Endothelial cell of umbilical vein (primary cell): ENCODE data around the gene FAM120A. TPM values are rescaled to one million over a fixed set of nuclear protein-coding genes. Genes with fewer than 3 reads are reported as not detected.

ENCODE experiments used
- BruUV-seq: library from RNA; stranded (reverse); fragments of 400-500 nt; replicated peaks from 2 replicates; lab custom pipeline; 2021; lab: Mats Ljungman, UMichigan
- CTCF ChIA-PET: fragments of 300-600, 350-600 bp; sonication (Branson Sonifier 250); formaldehyde crosslinking; loops from one replicate; lab custom pipeline; 2021; ENCODE audit warnings: antibody characterized with exemption, inconsistent platforms; lab: Charles Lee
- POLR2A ChIA-PET: fragments of 300-600, 350-600 bp; sonication (Branson Sonifier 250); formaldehyde crosslinking; loops from one replicate; lab custom pipeline; 2021; ENCODE audit warnings: antibody characterized with exemption, inconsistent platforms; lab: Charles Lee
- DNase-seq: peaks from one replicate; pipeline ENCODE4 v3.0.0-alpha.2; 2011; ENCODE audit warnings: low read depth, low spot score
- FAIRE-seq: peaks from 2 replicates; lab custom pipeline; 2011; peaks lifted over from hg19 to GRCh38; lab: Jason Lieb, UNC
- H2AFZ ChIP-seq: 2 replicates; pipeline ENCODE4 v1.6.0; 2012; ENCODE audit warnings: low read depth, low read length, control low read depth, inconsistent platforms
- H3K27ac ChIP-seq: 2 replicates; pipeline ENCODE4 v1.5.1; 2011; ENCODE audit warnings: low read depth, mild to moderate bottlenecking, control low read depth, low read length, moderate library complexity; ENCODE audit not compliant: insufficient read depth
- H3K27me3 ChIP-seq, 2 experiments: 2 replicates each; pipeline versions ENCODE4 v1.6.0 to v1.6.1; 2011; ENCODE audit warnings: low read length in 2 of 2, mixed read lengths in 1 of 2; ENCODE audit not compliant: control insufficient read depth in 2 of 2, insufficient read depth in 2 of 2
- H3K36me3 ChIP-seq, 2 experiments: 2 replicates in 1 of 2; 3 replicates in 1 of 2; pipeline ENCODE4 v1.5.1; 2011; ENCODE audit warnings: low read length in 2 of 2, mild to moderate bottlenecking in 1 of 2, moderate library complexity in 1 of 2; ENCODE audit not compliant: control insufficient read depth in 2 of 2, insufficient read depth in 2 of 2; ENCODE audit errors: extremely low read depth in 1 of 2
- H3K4me1 ChIP-seq: 3 replicates; pipeline ENCODE4 v1.5.1; 2011; ENCODE audit warnings: mild to moderate bottlenecking, low read length; ENCODE audit not compliant: control insufficient read depth, insufficient read depth; ENCODE audit errors: extremely low read depth
- H3K4me2 ChIP-seq: 2 replicates; pipeline ENCODE4 v1.6.1; 2011; ENCODE audit warnings: low read length, control low read depth, mixed read lengths; ENCODE audit not compliant: insufficient read depth
- H3K4me3 ChIP-seq, 3 experiments: fragments of 200-600 bp in 1 of 3; sonication (generic), shearing (Covaris generic) in 1 of 3; replicated peaks in 1 of 3; 2 replicates each; pipeline ENCODE4 v1.5.1; 2011 to 2016; ENCODE audit warnings: control low read depth in 3 of 3, low read length in 3 of 3, mild to moderate bottlenecking in 2 of 3, inconsistent platforms in 1 of 3, low read depth in 1 of 3, moderate library complexity in 1 of 3; ENCODE audit not compliant: insufficient read depth in 1 of 3
- H3K79me2 ChIP-seq: 2 replicates; pipeline ENCODE4 v1.6.0; 2012; ENCODE audit warnings: low read length, inconsistent platforms; ENCODE audit not compliant: control insufficient read depth, insufficient read depth
- H3K9ac ChIP-seq: replicated peaks from 2 replicates; pipeline ENCODE3; 2011; ENCODE audit warnings: low read length, control low read depth; ENCODE audit not compliant: insufficient read depth; ENCODE audit errors: extremely low read depth
- H3K9me1 ChIP-seq: replicated peaks from 3 replicates; pipeline ENCODE4 v1.6.0; 2011; ENCODE audit warnings: mild to moderate bottlenecking, low read length; ENCODE audit not compliant: control insufficient read depth, insufficient read depth; ENCODE audit errors: extremely low read depth
- H3K9me3 ChIP-seq: replicated peaks from 2 replicates; pipeline ENCODE4 v1.5.1; 2012; ENCODE audit warnings: low read length, inconsistent platforms; ENCODE audit not compliant: control insufficient read depth, insufficient read depth
- H4K20me1 ChIP-seq: replicated peaks from 2 replicates; pipeline ENCODE3; 2011; ENCODE audit warnings: mild to moderate bottlenecking, low read length; ENCODE audit not compliant: control insufficient read depth, insufficient read depth; ENCODE audit errors: extremely low read depth
- EZH2 ChIP-seq: IDR thresholded peaks from 2 replicates; pipeline ENCODE4 v1.6.1; 2012; ENCODE audit warnings: borderline replicate concordance, low read depth, mild to moderate bottlenecking, moderate library complexity, low read length, inconsistent platforms; ENCODE audit not compliant: severe bottlenecking
- FOS ChIP-seq: IDR thresholded peaks from 2 replicates; pipeline ENCODE4 v1.6.1; 2011; ENCODE audit warnings: mild to moderate bottlenecking, low read length, moderate library complexity, borderline replicate concordance; ENCODE audit not compliant: insufficient read depth
- GATA2 ChIP-seq: IDR thresholded peaks from 2 replicates; pipeline ENCODE4 v1.7.0; 2011; ENCODE audit warnings: low read depth, mild to moderate bottlenecking, moderate library complexity, mixed read lengths, low read length; ENCODE audit not compliant: insufficient read length, insufficient read depth
- JUN ChIP-seq: IDR thresholded peaks from 2 replicates; pipeline ENCODE4 v1.6.1; 2011; ENCODE audit warnings: borderline replicate concordance, low read depth; ENCODE audit not compliant: insufficient read length, insufficient read depth
- MAX ChIP-seq: IDR thresholded peaks from 2 replicates; pipeline ENCODE4 v1.6.1; 2011; ENCODE audit not compliant: insufficient read depth, insufficient read length
- MYC ChIP-seq: IDR thresholded peaks from one replicate; pipeline ENCODE4 v1.6.1; 2011; ENCODE audit warnings: mild to moderate bottlenecking, low read depth, low read length
- POLR2A ChIP-seq: IDR thresholded peaks from 2 replicates; pipeline ENCODE4 v1.6.1; 2012; ENCODE audit warnings: low read depth, mild to moderate bottlenecking, control low read depth, low read length
- POLR2AphosphoS5 ChIP-seq: IDR thresholded peaks from 2 replicates; pipeline ENCODE4 v1.6.1; 2012; ENCODE audit warnings: low read depth, mild to moderate bottlenecking, control low read depth, low read length, moderate library complexity; ENCODE audit not compliant: insufficient read depth
- dilution Hi-C: fragments of 300-500 bp; cut with MboI; formaldehyde crosslinking; loops from one replicate; pipeline ENCODE4 v1.15.0; 2019; ENCODE audit warnings: low sequenced_read_pairs; ENCODE audit not compliant: extremely low pct_ligation_motif_present
- intact Hi-C: fragments of 100-400 bp; cut with micrococcal nuclease; formaldehyde crosslinking; loops from one replicate; pipeline ENCODE4 v1.10.0; 2022
- polyA plus RNA-seq, 4 experiments: library from polyadenylated mRNA; depleted of rRNA in 3 of 4; stranded (reverse) in 3 of 4; unstranded in 1 of 4; fragments of >200 nt; gene quantifications; 2 replicates each; pipeline versions ENCODE4 v1.2.1 to v1.2.3, GENCODE V29; 2011 to 2012; ENCODE audit warnings: missing spikeins in 1 of 4
- total RNA-seq: library from RNA; stranded (reverse); gene quantifications from 2 replicates; pipeline ENCODE4 v1.2.3, GENCODE V29; 2021
- TF ChIP-seq, protein P1 (sequence below), 2 donors: IDR thresholded peaks; 1 replicate in 1 of 2; 2 replicates in 1 of 2; pipeline ENCODE4 v1.5.1; 2011; ENCODE audit warnings: low read length in 2 of 2, mild to moderate bottlenecking in 2 of 2, moderate library complexity in 2 of 2, control low read depth in 1 of 2, inconsistent platforms in 1 of 2, low read depth in 1 of 2; ENCODE audit not compliant: insufficient read depth in 1 of 2; ENCODE audit errors: extremely low read depth in 1 of 2

Gene FAM120A
- total and polyA plus RNA-seq, 2 donors (not counting 3 experiments of a cell fraction or from before 2014, with no cell fraction given), result 66.8 to 126 TPM

DNA sequence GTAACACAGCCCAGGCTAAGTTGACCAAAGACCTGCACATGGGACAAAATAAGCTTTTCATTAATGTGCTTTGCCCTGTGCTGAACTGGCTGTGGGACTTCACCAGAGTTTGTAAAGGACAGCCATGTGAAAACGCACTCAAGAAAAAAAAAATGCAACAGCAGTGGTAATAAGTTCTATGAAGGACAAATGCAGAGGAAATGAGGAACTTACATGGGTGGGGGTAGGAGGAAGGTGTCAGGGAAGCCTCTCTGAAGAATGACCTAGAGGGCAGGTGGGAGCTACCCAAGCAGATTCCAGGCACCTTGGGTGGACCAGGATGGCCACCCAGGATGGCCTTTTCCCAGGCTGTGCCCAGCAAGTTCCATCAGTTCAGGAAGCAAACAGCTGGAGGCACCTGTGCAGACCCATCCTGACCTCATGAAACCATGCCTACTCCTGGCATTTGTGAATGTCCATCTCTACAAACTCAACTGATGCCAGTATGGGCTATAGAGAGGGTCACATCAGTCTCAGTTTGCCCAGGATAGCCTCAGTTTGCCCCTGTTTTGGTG is 118.2 kb downstream of the FAM120A start:
- ChIA-PET CTCF (no interaction called here), POLR2A (no interaction called here)
- Histone ChIP-seq H3K4me1 (peaks cover 16% of the 10 kb centered on the region), H2AFZ (no peak overlapping the region), H3K79me2 (no peaks in the 10 kb centered on the region), H3K9me3 (no peaks in the 10 kb centered on the region), H3K27me3 (no peaks in the 10 kb centered on the region), H4K20me1 (no peaks in the 10 kb centered on the region), H3K4me3 (no peak overlapping the region), H3K9ac (no peak overlapping the region), H3K27ac (no peak overlapping the region), H3K4me2 (no peak overlapping the region), H3K9me1 (no peaks in the 10 kb centered on the region), H3K36me3 (no peaks in the 10 kb centered on the region)
- dilution Hi-C loops (no loop called here), intact Hi-C loops (loop anchor here (5.0 to 10.0 kb wide), 2 partner anchors 255 to 472 kb away; partner anchors contain the start of gene CARD19)
- TF ChIP-seq MAX (no peak), GATA2 (no peak), POLR2A (no peak), POLR2AphosphoS5 (no peak), MYC (no peak), JUN (no peak), FOS (no peak), EZH2 (no peak)
- TF ChIP-seq, protein P1, sequence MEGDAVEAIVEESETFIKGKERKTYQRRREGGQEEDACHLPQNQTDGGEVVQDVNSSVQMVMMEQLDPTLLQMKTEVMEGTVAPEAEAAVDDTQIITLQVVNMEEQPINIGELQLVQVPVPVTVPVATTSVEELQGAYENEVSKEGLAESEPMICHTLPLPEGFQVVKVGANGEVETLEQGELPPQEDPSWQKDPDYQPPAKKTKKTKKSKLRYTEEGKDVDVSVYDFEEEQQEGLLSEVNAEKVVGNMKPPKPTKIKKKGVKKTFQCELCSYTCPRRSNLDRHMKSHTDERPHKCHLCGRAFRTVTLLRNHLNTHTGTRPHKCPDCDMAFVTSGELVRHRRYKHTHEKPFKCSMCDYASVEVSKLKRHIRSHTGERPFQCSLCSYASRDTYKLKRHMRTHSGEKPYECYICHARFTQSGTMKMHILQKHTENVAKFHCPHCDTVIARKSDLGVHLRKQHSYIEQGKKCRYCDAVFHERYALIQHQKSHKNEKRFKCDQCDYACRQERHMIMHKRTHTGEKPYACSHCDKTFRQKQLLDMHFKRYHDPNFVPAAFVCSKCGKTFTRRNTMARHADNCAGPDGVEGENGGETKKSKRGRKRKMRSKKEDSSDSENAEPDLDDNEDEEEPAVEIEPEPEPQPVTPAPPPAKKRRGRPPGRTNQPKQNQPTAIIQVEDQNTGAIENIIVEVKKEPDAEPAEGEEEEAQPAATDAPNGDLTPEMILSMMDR (IDR thresholded peaks at IDR 0.05; ENCODE audit: extremely low read depth in 1 of 2, insufficient read depth in 1 of 2, low read depth in 1 of 2, low read length in 2 of 2), result no peak
- no TSS peak for BruUV-seq
- FAIRE-seq (no peak), DNase-seq (no peak)
